Body of pancreas (tissue), 4 donors: ENCODE measurements around the gene MISP. TPM values are rescaled to one million over a fixed set of nuclear protein-coding genes. Genes with fewer than 3 reads are reported as not detected.
A peak's percentile ranks its signal among the peaks of the same experiment; 100 is the strongest.

Source experiments
- ATAC-seq: fragments of 150-250 bp; one replicate; pipeline ENCODE4 v1.9.1; 2016
- DNase-seq, 4 donors: peaks; one replicate each; pipeline ENCODE4 v3.0.0-alpha.2; 2019
- H3K27ac ChIP-seq, 4 donors: fragments of 200-600 bp; sonication (generic); 1 replicate in 3 of 4; 2 replicates in 1 of 4; pipeline versions ENCODE4 v1.5.1 to v1.6.1; 2016 to 2019; ENCODE audit warnings: mild to moderate bottlenecking in 1 of 4, mixed read lengths in 1 of 4, moderate library complexity in 1 of 4
- H3K27me3 ChIP-seq, 2 donors: fragments of 200-600 bp; sonication (generic); one replicate each; pipeline ENCODE4 v1.6.0; 2016; ENCODE audit warnings: mild to moderate bottlenecking in 1 of 2
- H3K36me3 ChIP-seq, 2 donors: fragments of 200-600 bp; sonication (generic); replicated peaks in 1 of 2; 2 replicates each; pipeline ENCODE4 v1.5.1; 2016; ENCODE audit warnings: low read depth in 2 of 2; ENCODE audit not compliant: insufficient read depth in 1 of 2
- H3K4me1 ChIP-seq: fragments of 200-600 bp; sonication (generic); one replicate; pipeline ENCODE4 v1.6.0; 2016
- H3K4me3 ChIP-seq, 2 donors: fragments of 200-600 bp; sonication (generic); 1 replicate in 1 of 2; 2 replicates in 1 of 2; pipeline ENCODE4 v1.5.1; 2016 to 2019
- H3K9me3 ChIP-seq, 3 donors: fragments of 200-600 bp; sonication (generic); 1 replicate in 2 of 3; 2 replicates in 1 of 3; pipeline ENCODE4 v1.5.1; 2016
- POLR2A ChIP-seq, 3 donors: fragments of 450-650 bp; IDR thresholded peaks; one replicate each; pipeline ENCODE4 v1.6.1; 2016; ENCODE audit warnings: antibody characterized with exemption in 3 of 3, mild to moderate bottlenecking in 2 of 3
- WGBS, 2 donors: methylation state at CpG; one replicate each; pipeline ENCODE4 v1.1.5; 2017; 5-methylcytosine and 5-hydroxymethylcytosine counted together
- intact Hi-C: fragments of 100-400 bp; cut with DNase I; formaldehyde crosslinking; loops from one replicate; pipeline ENCODE4 v1.15.1; 2023
- total RNA-seq, 2 donors: library from RNA; depleted of rRNA; stranded (reverse); fragments of >200 nt; gene quantifications; one replicate each; pipeline ENCODE4 v1.1.0, GENCODE V29; 2016
- TF ChIP-seq, protein P1 (sequence below), 7 experiments: fragments of 450-650 bp in 4 of 7; fragments of 200-600 bp in 3 of 7; sonication (generic) in 3 of 7; IDR thresholded peaks; one replicate each; pipeline ENCODE4 v1.5.1; 2016 to 2019; ENCODE audit warnings: antibody characterized with exemption in 7 of 7

The MISP gene
- total RNA-seq, 2 donors from 2014 or later = 0.99 to 3.4 TPM

DNA sequence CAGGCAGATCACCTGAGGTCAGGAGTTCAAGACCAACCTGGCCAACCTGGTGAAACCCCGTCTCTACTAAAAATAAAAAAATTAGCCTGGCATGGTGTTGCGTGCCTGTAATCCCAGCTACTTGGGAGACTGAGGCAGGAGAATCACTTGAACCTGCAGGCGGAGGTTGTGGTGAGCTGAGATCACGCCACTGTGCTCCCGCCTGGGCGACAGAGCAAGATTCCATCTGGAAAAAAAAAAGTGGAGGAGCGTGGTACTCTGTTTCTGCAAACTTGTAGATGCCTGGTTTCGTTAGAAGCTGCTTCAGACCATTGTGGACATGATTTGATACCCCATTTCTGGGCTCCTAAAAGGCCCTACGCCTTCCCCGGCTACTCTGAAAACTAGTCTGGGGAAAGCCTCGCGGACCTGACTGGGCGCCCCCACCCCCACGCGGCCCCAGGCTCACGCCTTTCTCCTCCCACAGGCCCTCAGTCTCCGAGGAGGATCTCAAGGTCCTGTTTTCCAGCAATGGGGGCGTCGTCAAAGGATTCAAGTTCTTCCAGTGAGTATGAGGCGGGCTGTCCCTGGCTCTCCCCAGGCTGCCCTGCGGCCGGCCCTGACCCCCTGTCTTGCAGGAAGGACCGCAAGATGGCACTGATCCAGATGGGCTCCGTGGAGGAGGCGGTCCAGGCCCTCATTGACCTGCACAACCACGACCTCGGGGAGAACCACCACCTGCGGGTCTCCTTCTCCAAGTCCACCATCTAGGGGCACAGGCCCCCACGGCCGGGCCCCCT, 59.4 kb downstream of the MISP start:
- ATAC-seq (no peak), DNase-seq (peak in 1 of 4 donors; percentile 24)
- no peak for TF ChIP-seq POLR2A (IDR thresholded peaks at IDR 0.05)
- TF ChIP-seq, protein P1, sequence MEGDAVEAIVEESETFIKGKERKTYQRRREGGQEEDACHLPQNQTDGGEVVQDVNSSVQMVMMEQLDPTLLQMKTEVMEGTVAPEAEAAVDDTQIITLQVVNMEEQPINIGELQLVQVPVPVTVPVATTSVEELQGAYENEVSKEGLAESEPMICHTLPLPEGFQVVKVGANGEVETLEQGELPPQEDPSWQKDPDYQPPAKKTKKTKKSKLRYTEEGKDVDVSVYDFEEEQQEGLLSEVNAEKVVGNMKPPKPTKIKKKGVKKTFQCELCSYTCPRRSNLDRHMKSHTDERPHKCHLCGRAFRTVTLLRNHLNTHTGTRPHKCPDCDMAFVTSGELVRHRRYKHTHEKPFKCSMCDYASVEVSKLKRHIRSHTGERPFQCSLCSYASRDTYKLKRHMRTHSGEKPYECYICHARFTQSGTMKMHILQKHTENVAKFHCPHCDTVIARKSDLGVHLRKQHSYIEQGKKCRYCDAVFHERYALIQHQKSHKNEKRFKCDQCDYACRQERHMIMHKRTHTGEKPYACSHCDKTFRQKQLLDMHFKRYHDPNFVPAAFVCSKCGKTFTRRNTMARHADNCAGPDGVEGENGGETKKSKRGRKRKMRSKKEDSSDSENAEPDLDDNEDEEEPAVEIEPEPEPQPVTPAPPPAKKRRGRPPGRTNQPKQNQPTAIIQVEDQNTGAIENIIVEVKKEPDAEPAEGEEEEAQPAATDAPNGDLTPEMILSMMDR (IDR thresholded peaks at IDR 0.05) = no peak
- Histone ChIP-seq H3K4me3 (no peak overlapping the region), H3K27me3 (no peaks in the 10 kb centered on the region), H3K4me1 (no peaks in the 10 kb centered on the region), H3K27ac (no peak overlapping the region), H3K36me3 (peaks cover 42 to 49% of the 10 kb centered on the region in 2 donors), H3K9me3 (no peaks in the 10 kb centered on the region)
- 87 to 88% methylated on average over 23 to 30 of the region's 30 CpGs for WGBS, 2 donors
- intact Hi-C loops = no loop called here

DNA sequence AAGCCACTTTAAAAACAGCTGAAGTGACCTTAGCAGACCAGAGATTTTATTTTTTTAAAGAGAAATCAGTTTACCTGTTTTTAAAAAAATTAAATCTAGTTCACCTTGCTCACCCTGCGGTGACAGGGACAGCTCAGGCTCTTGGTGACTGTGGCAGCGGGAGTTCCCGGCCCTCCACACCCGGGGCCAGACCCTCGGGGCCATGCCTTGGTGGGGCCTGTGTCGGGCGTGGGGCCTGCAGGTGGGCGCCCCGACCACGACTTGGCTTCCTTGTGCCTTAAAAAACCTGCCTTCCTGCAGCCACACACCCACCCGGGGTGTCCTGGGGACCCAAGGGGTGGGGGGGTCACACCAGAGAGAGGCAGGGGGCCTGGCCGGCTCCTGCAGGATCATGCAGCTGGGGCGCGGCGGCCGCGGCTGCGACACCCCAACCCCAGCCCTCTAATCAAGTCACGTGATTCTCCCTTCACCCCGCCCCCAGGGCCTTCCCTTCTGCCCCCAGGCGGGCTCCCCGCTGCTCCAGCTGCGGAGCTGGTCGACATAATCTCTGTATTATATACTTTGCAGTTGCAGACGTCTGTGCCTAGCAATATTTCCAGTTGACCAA, 60.1 kb downstream of the MISP start:
- no peaks in the 10 kb centered on the region for H3K9me3 ChIP-seq
- ATAC-seq (no peak), DNase-seq (no peak)
- no peaks in the 10 kb centered on the region for H3K4me1 ChIP-seq
- TF ChIP-seq, protein P1 (IDR thresholded peaks at IDR 0.05) = no peak
- no peak for TF ChIP-seq POLR2A (IDR thresholded peaks at IDR 0.05)
- intact Hi-C loops = no loop called here
- H3K27me3 ChIP-seq = no peaks in the 10 kb centered on the region
- H3K36me3 ChIP-seq = peaks cover 36 to 45% of the 10 kb centered on the region in 2 donors
- 88 to 93% methylated on average over 18 to 24 of the region's 25 CpGs for WGBS, 2 donors
- H3K4me3 ChIP-seq = no peak overlapping the region
- no peak overlapping the region for H3K27ac ChIP-seq

- Histone ChIP-seq H3K9me3 (no peaks in the 10 kb centered on the region), H3K27me3 (no peaks in the 10 kb centered on the region), H3K36me3 (peaks cover 30 to 40% of the 10 kb centered on the region in 2 donors), H3K27ac (no peak overlapping the region), H3K4me3 (no peak overlapping the region), H3K4me1 (no peaks in the 10 kb centered on the region)
- no peak for ATAC-seq
- intact Hi-C loops = no loop called here
- TF ChIP-seq, protein P1 (IDR thresholded peaks at IDR 0.05) = no peak
- no peak for TF ChIP-seq POLR2A (IDR thresholded peaks at IDR 0.05)
- 93 to 98% methylated on average over 20 of the region's 20 CpGs for WGBS, 2 donors
- DNase-seq = no peak
Observed at GRCh38 chr19:811506-812048, 60.7 kb downstream of the MISP start.

DNA sequence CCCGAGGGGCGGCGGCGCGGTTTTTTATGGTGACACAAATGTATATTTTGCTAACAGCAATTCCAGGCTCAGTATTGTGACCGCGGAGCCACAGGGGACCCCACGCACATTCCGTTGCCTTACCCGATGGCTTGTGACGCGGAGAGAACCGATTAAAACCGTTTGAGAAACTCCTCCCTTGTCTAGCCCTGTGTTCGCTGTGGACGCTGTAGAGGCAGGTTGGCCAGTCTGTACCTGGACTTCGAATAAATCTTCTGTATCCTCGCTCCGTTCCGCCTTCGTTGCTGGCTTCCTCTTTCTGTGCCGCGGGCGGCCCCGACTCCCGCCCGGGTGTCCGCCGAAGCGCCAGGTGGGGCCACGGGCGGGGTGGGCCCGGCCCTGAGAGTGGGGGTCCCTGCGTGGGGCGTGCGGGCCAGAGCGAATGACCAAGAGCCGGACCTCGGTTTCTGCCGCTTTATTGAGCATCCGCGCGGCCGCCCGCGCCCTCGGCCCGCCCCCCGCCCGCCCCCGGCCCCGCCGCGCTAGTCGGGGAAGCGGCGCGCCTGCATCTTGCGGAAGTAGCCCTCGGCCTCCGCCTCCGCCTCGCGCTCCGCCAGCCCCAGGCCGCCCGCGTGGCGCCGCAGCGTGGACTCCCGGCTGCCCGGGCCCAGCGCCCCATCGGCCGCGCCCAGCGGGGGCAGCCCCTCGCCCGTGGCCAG, 61.3 kb downstream of the MISP start:
- intact Hi-C loops = no loop called here
- ATAC-seq (no peak), DNase-seq (no peak)
- Histone ChIP-seq H3K4me1 (no peaks in the 10 kb centered on the region), H3K27ac (no peak overlapping the region), H3K4me3 (no peak overlapping the region), H3K9me3 (no peaks in the 10 kb centered on the region), H3K36me3 (peaks cover 24 to 34% of the 10 kb centered on the region in 2 donors), H3K27me3 (no peaks in the 10 kb centered on the region)
- TF ChIP-seq POLR2A (IDR thresholded peaks at IDR 0.05) = no peak
- TF ChIP-seq, protein P1 (IDR thresholded peaks at IDR 0.05) = no peak
- 92% methylated on average over 31 to 61 of the region's 80 CpGs for WGBS, 2 donors
